Measurements from ENCODE around the gene PPP6R2.

- TF ChIP-seq CTCF (conservative IDR thresholded peaks at IDR 0.05; ENCODE audit: low read length) (no peak), EZH2phosphoT487 (IDR thresholded peaks at IDR 0.05; ENCODE audit: borderline replicate concordance, low read depth, low read length) (no peak)
Measured at GRCh38 chr22:50455201-50455600, 112.1 kb downstream of the PPP6R2 start.
